Measurements from ENCODE around the gene FBN1. TPM values are rescaled to one million over a fixed set of nuclear protein-coding genes. Genes with fewer than 3 reads are reported as not detected.

FBN1 gene
- total and polyA plus RNA-seq, 5 donors, result 17.9 to 101 (median 63.1) TPM

- WGBS, result 67% methylated on average over 1 of the region's 1 CpG
Measured at GRCh38 chr15:48493084-48493762, 152.3 kb downstream of the FBN1 start.

GRCh38 chr15:48486228-48486627, 159.3 kb downstream of the FBN1 start:
- WGBS, result 76% methylated on average over 2 of the region's 2 CpGs
- no peak overlapping the region for H3K27ac ChIP-seq (ENCODE audit: low read length)

More at GRCh38 chr15:48493084-48493762, 152.3 kb downstream of the FBN1 start:
- ATAC-seq (peak; percentile 76 to 86), DNase-seq (no peak)
- no peak overlapping the region for H3K4me3 ChIP-seq (ENCODE audit: low read length)
- H3K27ac ChIP-seq (ENCODE audit: low read length), result no peak overlapping the region
- H3K9me3 ChIP-seq (ENCODE audit: control insufficient read depth, low read length), result no peaks in the 10 kb centered on the region
- H3K27me3 ChIP-seq (ENCODE audit: control insufficient read depth, insufficient read depth), result no peaks in the 10 kb centered on the region
- no peaks in the 10 kb centered on the region for H3K4me1 ChIP-seq (ENCODE audit: control insufficient read depth, insufficient read depth, low read length)
- intact Hi-C loops (cut with DNase I), result no loop called here

GRCh38 chr15:48481802-48482201, 163.7 kb downstream of the FBN1 start:
- no peak overlapping the region for H3K27ac ChIP-seq (ENCODE audit: low read length)
- DNase-seq, result no peak

More at GRCh38 chr15:48486228-48486627, 159.3 kb downstream of the FBN1 start:
- DNase-seq (no peak), ATAC-seq (no peak)
- Histone ChIP-seq H3K4me3 (ENCODE audit: low read length) (no peak overlapping the region), H3K27me3 (ENCODE audit: control insufficient read depth, insufficient read depth) (no peaks in the 10 kb centered on the region), H3K4me1 (ENCODE audit: control insufficient read depth, insufficient read depth, low read length) (no peaks in the 10 kb centered on the region), H3K9me3 (ENCODE audit: control insufficient read depth, low read length) (no peaks in the 10 kb centered on the region)
- intact Hi-C loops (cut with DNase I), result no loop called here

GRCh38 chr15:48479751-48480150, 165.8 kb downstream of the FBN1 start:
- ATAC-seq, result no peak
- intact Hi-C loops (cut with DNase I), result no loop called here

More at GRCh38 chr15:48481802-48482201, 163.7 kb downstream of the FBN1 start:
- H3K27me3 ChIP-seq (ENCODE audit: control insufficient read depth, insufficient read depth), result no peaks in the 10 kb centered on the region
- H3K4me3 ChIP-seq (ENCODE audit: low read length), result no peak overlapping the region
- no peaks in the 10 kb centered on the region for H3K9me3 ChIP-seq (ENCODE audit: control insufficient read depth, low read length)
- H3K4me1 ChIP-seq (ENCODE audit: control insufficient read depth, insufficient read depth, low read length), result no peaks in the 10 kb centered on the region
- intact Hi-C loops (cut with DNase I), result no loop called here
- ATAC-seq, result no peak
- 72% methylated on average over 2 of the region's 2 CpGs for WGBS

GRCh38 chr15:48478581-48478980, 166.9 kb downstream of the FBN1 start:
- Histone ChIP-seq H3K9me3 (ENCODE audit: control insufficient read depth, low read length) (no peaks in the 10 kb centered on the region), H3K27ac (ENCODE audit: low read length) (no peak overlapping the region), H3K4me1 (ENCODE audit: control insufficient read depth, insufficient read depth, low read length) (peaks cover 2% of the 10 kb centered on the region), H3K4me3 (ENCODE audit: low read length) (no peak overlapping the region), H3K27me3 (ENCODE audit: control insufficient read depth, insufficient read depth) (no peaks in the 10 kb centered on the region)
- no peak for ATAC-seq
- 63% methylated on average over 2 of the region's 2 CpGs for WGBS
- DNase-seq, result no peak
- intact Hi-C loops (cut with DNase I), result no loop called here

More at GRCh38 chr15:48479751-48480150, 165.8 kb downstream of the FBN1 start:
- no peak overlapping the region for H3K4me3 ChIP-seq (ENCODE audit: low read length)
- DNase-seq, result no peak
- H3K27me3 ChIP-seq (ENCODE audit: control insufficient read depth, insufficient read depth), result no peaks in the 10 kb centered on the region
- 96% methylated on average over 2 of the region's 2 CpGs for WGBS
- peaks cover 2% of the 10 kb centered on the region for H3K4me1 ChIP-seq (ENCODE audit: control insufficient read depth, insufficient read depth, low read length)
- H3K9me3 ChIP-seq (ENCODE audit: control insufficient read depth, low read length), result no peaks in the 10 kb centered on the region
- H3K27ac ChIP-seq (ENCODE audit: low read length), result no peak overlapping the region

- ATAC-seq (peak; percentile 78 to 81), DNase-seq (peak in 1 of 3 donors; percentile 49)
- no peaks in the 10 kb centered on the region for H3K27me3 ChIP-seq (ENCODE audit: control insufficient read depth, insufficient read depth)
- no peak overlapping the region for H3K4me3 ChIP-seq (ENCODE audit: low read length)
- intact Hi-C loops (cut with DNase I), result no loop called here
- H3K27ac ChIP-seq (ENCODE audit: low read length), result peak overlapping the region; percentile 1
- 49% methylated on average over 6 of the region's 6 CpGs for WGBS
- H3K9me3 ChIP-seq (ENCODE audit: control insufficient read depth, low read length), result no peaks in the 10 kb centered on the region
- H3K4me1 ChIP-seq (ENCODE audit: control insufficient read depth, insufficient read depth, low read length), result peaks cover 2% of the 10 kb centered on the region
Measured at GRCh38 chr15:48477795-48478360, 167.6 kb downstream of the FBN1 start.

- intact Hi-C loops (cut with DNase I), result no loop called here
- WGBS, result over 99% methylated on average over 2 of the region's 2 CpGs
- no peaks in the 10 kb centered on the region for H3K9me3 ChIP-seq (ENCODE audit: control insufficient read depth, low read length)
- ATAC-seq, result no peak
- peaks cover 2% of the 10 kb centered on the region for H3K4me1 ChIP-seq (ENCODE audit: control insufficient read depth, insufficient read depth, low read length)
- no peak overlapping the region for H3K27ac ChIP-seq (ENCODE audit: low read length)
- no peaks in the 10 kb centered on the region for H3K27me3 ChIP-seq (ENCODE audit: control insufficient read depth, insufficient read depth)
- no peak for DNase-seq
- no peak overlapping the region for H3K4me3 ChIP-seq (ENCODE audit: low read length)
Measured at GRCh38 chr15:48475600-48476395, 169.7 kb downstream of the FBN1 start.

GRCh38 chr15:48473667-48474066, 171.8 kb downstream of the FBN1 start:
- intact Hi-C loops (cut with DNase I), result no loop called here
- no peaks in the 10 kb centered on the region for H3K9me3 ChIP-seq (ENCODE audit: control insufficient read depth, low read length)
- H3K27ac ChIP-seq (ENCODE audit: low read length), result no peak overlapping the region
- H3K4me1 ChIP-seq (ENCODE audit: control insufficient read depth, insufficient read depth, low read length), result peaks cover 2% of the 10 kb centered on the region
- DNase-seq (no peak), ATAC-seq (no peak)
- no peak overlapping the region for H3K4me3 ChIP-seq (ENCODE audit: low read length)
- 98% methylated on average over 2 of the region's 2 CpGs for WGBS
- no peaks in the 10 kb centered on the region for H3K27me3 ChIP-seq (ENCODE audit: control insufficient read depth, insufficient read depth)

- Histone ChIP-seq H3K27me3 (ENCODE audit: control insufficient read depth, insufficient read depth) (no peaks in the 10 kb centered on the region), H3K27ac (ENCODE audit: low read length) (no peak overlapping the region), H3K4me3 (ENCODE audit: low read length) (no peak overlapping the region), H3K4me1 (ENCODE audit: control insufficient read depth, insufficient read depth, low read length) (peaks cover 2% of the 10 kb centered on the region), H3K9me3 (ENCODE audit: control insufficient read depth, low read length) (no peaks in the 10 kb centered on the region)
- ATAC-seq (peak in 1 of 2 donors; percentile 42), DNase-seq (no peak)
- intact Hi-C loops (cut with DNase I), result no loop called here
- WGBS, result 70% methylated on average over 2 of the region's 2 CpGs
Measured at GRCh38 chr15:48472756-48473155, 172.8 kb downstream of the FBN1 start.

GRCh38 chr15:48471073-48471472, 174.4 kb downstream of the FBN1 start:
- Histone ChIP-seq H3K27ac (ENCODE audit: low read length) (no peak overlapping the region), H3K4me1 (ENCODE audit: control insufficient read depth, insufficient read depth, low read length) (peaks cover 2% of the 10 kb centered on the region), H3K4me3 (ENCODE audit: low read length) (no peak overlapping the region), H3K9me3 (ENCODE audit: control insufficient read depth, low read length) (no peaks in the 10 kb centered on the region), H3K27me3 (ENCODE audit: control insufficient read depth, insufficient read depth) (no peaks in the 10 kb centered on the region)
- intact Hi-C loops (cut with DNase I), result no loop called here
- WGBS, result 87% methylated on average over 5 of the region's 5 CpGs
- DNase-seq (no peak), ATAC-seq (no peak)

- Histone ChIP-seq H3K27me3 (ENCODE audit: control insufficient read depth, insufficient read depth) (no peaks in the 10 kb centered on the region), H3K27ac (ENCODE audit: low read length) (no peak overlapping the region), H3K4me3 (ENCODE audit: low read length) (no peak overlapping the region), H3K4me1 (ENCODE audit: control insufficient read depth, insufficient read depth, low read length) (no peaks in the 10 kb centered on the region), H3K9me3 (ENCODE audit: control insufficient read depth, low read length) (no peaks in the 10 kb centered on the region)
- DNase-seq (no peak), ATAC-seq (no peak)
- WGBS, result 93% methylated on average over 4 of the region's 4 CpGs
- intact Hi-C loops (cut with DNase I), result no loop called here
Measured at GRCh38 chr15:48470096-48470495, 175.4 kb downstream of the FBN1 start.
